ENCODE data around the gene PUM2.

Gene PUM2

DNA sequence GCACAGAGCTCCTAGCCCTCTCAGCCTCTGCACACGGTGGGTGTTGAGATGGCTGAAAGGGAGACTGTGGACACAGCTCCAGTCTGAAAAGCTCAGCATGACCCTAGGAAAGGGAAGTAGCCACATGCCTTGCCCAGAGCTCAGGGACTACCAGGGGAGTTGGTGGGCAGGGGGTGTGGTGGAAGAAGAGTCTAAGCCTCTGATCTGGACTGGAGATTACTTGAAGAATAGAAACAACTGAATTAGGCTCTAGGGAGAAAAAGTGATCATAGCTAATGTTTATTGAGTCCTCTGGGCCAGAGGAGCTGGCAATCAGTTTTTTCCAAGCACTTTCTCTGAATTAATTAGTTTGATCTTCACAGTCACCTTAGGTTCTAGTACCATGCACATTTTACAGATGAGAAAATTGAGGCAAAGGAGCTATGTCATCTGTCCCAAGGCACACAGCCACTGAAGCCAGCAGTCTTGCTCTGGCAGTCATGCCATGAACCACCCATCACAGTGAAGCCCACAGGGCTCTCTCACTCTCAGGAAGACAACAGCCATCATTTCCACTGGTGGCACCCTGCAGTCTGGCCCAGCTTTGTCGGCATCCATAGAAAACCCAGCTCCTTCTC lies 136.0 kb downstream of the PUM2 start:
- Histone ChIP-seq H3K9me3 (no peaks in the 10 kb centered on the region), H3K36me3 (replicated peaks) (no peaks in the 10 kb centered on the region), H3K4me3 (no peak overlapping the region), H3K27me3 (ENCODE audit: low read depth) (no peaks in the 10 kb centered on the region), H3K4me1 (no peaks in the 10 kb centered on the region)
- DNase-seq (ENCODE audit: low spot score in 2 of 2), result no peak
- in situ Hi-C loops (cut with MboI; ENCODE audit: low sequenced_read_pairs), result no loop called here

GRCh38 chr2:20213651-20214565 lies 136.7 kb downstream of the PUM2 start:
- Histone ChIP-seq H3K9me3 (no peaks in the 10 kb centered on the region), H3K27me3 (ENCODE audit: low read depth) (no peaks in the 10 kb centered on the region), H3K36me3 (replicated peaks) (no peaks in the 10 kb centered on the region), H3K4me3 (no peak overlapping the region), H3K4me1 (no peaks in the 10 kb centered on the region)
- DNase-seq (ENCODE audit: low spot score in 2 of 2), result no peak
- in situ Hi-C loops (cut with MboI; ENCODE audit: low sequenced_read_pairs), result no loop called here

- no peaks in the 10 kb centered on the region for H3K27me3 ChIP-seq (ENCODE audit: low read depth)
- H3K9me3 ChIP-seq, result no peaks in the 10 kb centered on the region
- in situ Hi-C loops (cut with MboI; ENCODE audit: low sequenced_read_pairs), result no loop called here
- H3K4me1 ChIP-seq, result no peaks in the 10 kb centered on the region
- DNase-seq (ENCODE audit: low spot score in 2 of 2), result no peak
- no peak overlapping the region for H3K4me3 ChIP-seq
- H3K36me3 ChIP-seq (replicated peaks), result no peaks in the 10 kb centered on the region
These were observed 137.7 kb downstream of the PUM2 start for GRCh38 chr2:20212871-20213503.

- Histone ChIP-seq H3K9me3 (no peaks in the 10 kb centered on the region), H3K4me1 (no peaks in the 10 kb centered on the region), H3K36me3 (replicated peaks) (no peaks in the 10 kb centered on the region), H3K27me3 (ENCODE audit: low read depth) (no peaks in the 10 kb centered on the region), H3K4me3 (no peak overlapping the region)
- in situ Hi-C loops (cut with MboI; ENCODE audit: low sequenced_read_pairs), result no loop called here
- no peak for DNase-seq (ENCODE audit: low spot score in 2 of 2)
These were observed 138.2 kb downstream of the PUM2 start for GRCh38 chr2:20212459-20212870.

GRCh38 chr2:20211860-20212458 lies 138.7 kb downstream of the PUM2 start:
- DNase-seq (ENCODE audit: low spot score in 2 of 2), result no peak

GRCh38 chr2:20211420-20211819 lies 139.2 kb downstream of the PUM2 start:
- Histone ChIP-seq H3K36me3 (replicated peaks) (no peaks in the 10 kb centered on the region), H3K27me3 (ENCODE audit: low read depth) (no peaks in the 10 kb centered on the region), H3K9me3 (no peaks in the 10 kb centered on the region), H3K4me1 (no peaks in the 10 kb centered on the region), H3K4me3 (no peak overlapping the region)
- in situ Hi-C loops (cut with MboI; ENCODE audit: low sequenced_read_pairs), result no loop called here
- no peak for DNase-seq (ENCODE audit: low spot score in 2 of 2)

More at GRCh38 chr2:20211860-20212458, 138.7 kb downstream of the PUM2 start:
- no peak overlapping the region for H3K4me3 ChIP-seq
- in situ Hi-C loops (cut with MboI; ENCODE audit: low sequenced_read_pairs), result no loop called here
- no peaks in the 10 kb centered on the region for H3K36me3 ChIP-seq (replicated peaks)
- no peaks in the 10 kb centered on the region for H3K9me3 ChIP-seq
- no peaks in the 10 kb centered on the region for H3K4me1 ChIP-seq
- no peaks in the 10 kb centered on the region for H3K27me3 ChIP-seq (ENCODE audit: low read depth)

DNA sequence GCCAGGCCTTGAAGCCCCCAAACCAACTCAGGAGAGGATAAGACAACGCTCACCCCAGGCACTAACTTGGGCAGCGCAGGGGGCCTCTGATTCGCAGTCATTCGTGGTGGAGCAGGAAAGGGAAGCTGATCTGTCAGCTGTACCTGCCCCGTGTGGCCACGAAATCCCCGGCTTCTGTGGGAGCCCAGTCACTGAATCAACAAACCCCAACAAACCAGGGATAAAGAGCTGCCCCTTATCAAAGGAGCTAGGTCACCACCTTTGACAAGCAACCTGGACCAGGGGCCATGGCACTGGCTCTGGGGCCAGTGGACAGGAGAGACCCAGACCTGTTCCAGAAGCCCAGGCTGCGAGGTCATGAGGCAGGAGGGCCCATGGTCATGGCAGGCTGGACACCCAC lies 140.2 kb downstream of the PUM2 start:
- no peaks in the 10 kb centered on the region for H3K27me3 ChIP-seq (ENCODE audit: low read depth)
- DNase-seq (ENCODE audit: low spot score in 2 of 2), result no peak
- H3K4me1 ChIP-seq, result no peaks in the 10 kb centered on the region
- no peak overlapping the region for H3K4me3 ChIP-seq
- in situ Hi-C loops (cut with MboI; ENCODE audit: low sequenced_read_pairs), result no loop called here
- no peaks in the 10 kb centered on the region for H3K36me3 ChIP-seq (replicated peaks)
- H3K9me3 ChIP-seq, result no peaks in the 10 kb centered on the region

- Histone ChIP-seq H3K4me3 (no peak overlapping the region), H3K36me3 (replicated peaks) (0 out of 2 replicates have a peak, but pooled peaks cover 4% of the 10 kb centered on the region), H3K4me1 (no peaks in the 10 kb centered on the region), H3K27me3 (ENCODE audit: low read depth) (no peaks in the 10 kb centered on the region), H3K9me3 (no peaks in the 10 kb centered on the region)
- in situ Hi-C loops (cut with MboI; ENCODE audit: low sequenced_read_pairs), result no loop called here
- no peak for DNase-seq (ENCODE audit: low spot score in 2 of 2)
These were observed 141.1 kb downstream of the PUM2 start for GRCh38 chr2:20209373-20210109.

DNA sequence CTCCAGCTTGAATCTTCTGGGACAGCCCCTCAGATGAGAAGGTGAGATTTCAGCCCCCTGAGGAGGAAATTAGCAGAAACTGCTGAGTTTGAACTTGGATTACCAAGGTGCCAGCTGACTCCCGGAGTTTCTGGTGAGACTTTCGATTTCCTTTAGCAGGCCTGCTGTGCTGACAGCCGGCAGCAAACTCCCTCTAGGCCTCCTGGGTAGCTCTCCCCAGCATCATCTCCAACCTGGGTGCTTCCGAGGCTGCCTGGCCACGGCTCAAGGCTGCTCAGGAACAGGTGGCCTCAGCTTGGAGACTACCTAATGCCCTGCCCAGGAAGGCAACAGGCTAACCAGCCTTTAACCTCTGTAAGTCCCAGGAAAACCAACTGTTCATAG lies 142.2 kb downstream of the PUM2 start:
- Histone ChIP-seq H3K4me1 (no peaks in the 10 kb centered on the region), H3K27me3 (ENCODE audit: low read depth) (no peaks in the 10 kb centered on the region), H3K9me3 (no peaks in the 10 kb centered on the region), H3K36me3 (replicated peaks) (peaks cover 10% of the 10 kb centered on the region; the same call in 1 of the 2 replicates), H3K4me3 (no peak overlapping the region)
- no peak for DNase-seq (ENCODE audit: low spot score in 2 of 2)
- in situ Hi-C loops (cut with MboI; ENCODE audit: low sequenced_read_pairs), result no loop called here

DNA sequence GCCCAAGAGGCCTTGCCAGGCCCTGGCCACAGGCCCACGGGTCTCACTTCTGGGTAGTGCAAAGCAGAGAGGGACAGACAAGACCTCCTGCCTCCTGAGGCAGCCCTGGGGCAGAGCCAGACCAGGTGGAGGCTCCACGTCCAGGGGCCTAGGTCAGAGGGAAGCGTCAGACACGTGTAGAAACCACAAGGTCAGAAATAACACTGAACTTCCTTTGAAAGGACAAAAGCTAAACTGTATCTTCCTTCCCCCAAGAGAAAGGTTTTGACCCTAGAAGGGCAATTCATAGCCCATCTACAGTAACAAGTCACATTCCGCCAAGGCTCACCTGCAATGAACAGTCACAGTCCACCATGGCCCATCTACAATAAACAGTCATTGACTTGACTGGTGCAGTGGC lies 143.6 kb downstream of the PUM2 start:
- DNase-seq (ENCODE audit: low spot score in 2 of 2), result no peak
- Histone ChIP-seq H3K9me3 (no peaks in the 10 kb centered on the region), H3K36me3 (replicated peaks) (peaks cover 24% of the 10 kb centered on the region), H3K4me3 (no peak overlapping the region), H3K27me3 (ENCODE audit: low read depth) (no peaks in the 10 kb centered on the region), H3K4me1 (no peaks in the 10 kb centered on the region)
- in situ Hi-C loops (cut with MboI; ENCODE audit: low sequenced_read_pairs), result no loop called here

GRCh38 chr2:20205915-20206524 lies 144.6 kb downstream of the PUM2 start:
- H3K4me1 ChIP-seq, result no peaks in the 10 kb centered on the region
- H3K9me3 ChIP-seq, result no peaks in the 10 kb centered on the region
- H3K27me3 ChIP-seq (ENCODE audit: low read depth), result no peaks in the 10 kb centered on the region
- no peak for DNase-seq (ENCODE audit: low spot score in 2 of 2)
- peaks cover 28% of the 10 kb centered on the region for H3K36me3 ChIP-seq (replicated peaks)
- no peak overlapping the region for H3K4me3 ChIP-seq
- in situ Hi-C loops (cut with MboI; ENCODE audit: low sequenced_read_pairs), result no loop called here

GRCh38 chr2:20205069-20205468 lies 145.6 kb downstream of the PUM2 start:
- H3K27me3 ChIP-seq (ENCODE audit: low read depth), result no peaks in the 10 kb centered on the region
- H3K36me3 ChIP-seq (replicated peaks), result peaks cover 28% of the 10 kb centered on the region
- in situ Hi-C loops (cut with MboI; ENCODE audit: low sequenced_read_pairs), result no loop called here

More at GRCh38 chr2:20205069-20205468, 145.6 kb downstream of the PUM2 start:
- DNase-seq (ENCODE audit: low spot score in 2 of 2), result no peak
- no peaks in the 10 kb centered on the region for H3K9me3 ChIP-seq
- H3K4me3 ChIP-seq, result no peak overlapping the region
- H3K4me1 ChIP-seq, result no peaks in the 10 kb centered on the region

Data from HAP-1 (cell line).